Measurements from ENCODE around the gene NAB2. TPM values are rescaled to one million over a fixed set of nuclear protein-coding genes. Genes with fewer than 3 reads are reported as not detected.
"Not testable (repeated sequence)": the region's sequence is repeated elsewhere in the genome, so short reads cannot be mapped to it uniquely, and the experiment has no call there.

The NAB2 gene
- polyA plus RNA-seq, 1 experiment = 50.2 TPM

DNA sequence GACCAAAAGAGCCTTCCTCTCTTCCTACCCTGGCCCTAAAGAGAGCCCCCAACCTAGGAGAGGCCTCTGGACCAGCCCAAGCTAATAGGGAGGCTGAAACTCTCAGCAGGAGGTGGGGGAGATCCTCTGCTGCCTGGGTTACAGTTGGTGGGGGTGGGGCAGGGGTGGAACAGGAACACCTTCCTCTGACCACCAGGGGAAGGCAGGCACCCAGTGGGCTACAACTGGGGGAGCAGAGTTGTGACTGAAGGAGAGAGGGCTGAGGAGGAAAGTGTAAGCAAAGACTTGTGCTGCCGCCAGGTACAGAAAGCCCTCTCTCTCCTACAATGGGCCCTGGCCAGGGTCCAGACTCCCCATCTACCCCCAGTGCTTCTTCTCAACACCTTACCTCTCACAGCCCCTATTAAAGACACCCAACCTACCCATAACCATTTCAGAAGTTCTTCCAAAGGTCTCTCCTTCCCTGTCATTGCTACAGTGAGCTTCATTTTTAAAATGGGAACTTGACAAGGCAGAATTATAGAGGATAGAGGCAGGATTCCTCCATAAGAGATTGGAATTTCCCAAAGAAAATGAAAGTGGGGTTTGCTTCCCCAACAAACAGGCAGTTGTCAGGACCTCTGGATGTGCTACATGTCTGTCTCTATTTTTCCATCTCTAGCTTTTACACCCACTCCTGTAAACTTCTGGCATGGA, 40.3 kb upstream of the NAB2 start:
- ChIA-PET CTCF (interaction anchor here (1.1 to 6.0 kb wide), 4 partner anchors 13 to 286 kb away, joined by 3 to 37 read pairs (median 12); partner anchors contain the start of gene HSD17B6), POLR2A (interaction anchor here (0.6 kb wide), 1 partner anchor 40 kb away, joined by 4 read pairs; the partner anchor contains the start of gene NAB2)
- H3K27me3 ChIP-seq (ENCODE audit: control insufficient read depth, insufficient read depth, low read length) = no peaks in the 10 kb centered on the region; the same call in none of the 2 replicates
- TF ChIP-seq, protein P1, sequence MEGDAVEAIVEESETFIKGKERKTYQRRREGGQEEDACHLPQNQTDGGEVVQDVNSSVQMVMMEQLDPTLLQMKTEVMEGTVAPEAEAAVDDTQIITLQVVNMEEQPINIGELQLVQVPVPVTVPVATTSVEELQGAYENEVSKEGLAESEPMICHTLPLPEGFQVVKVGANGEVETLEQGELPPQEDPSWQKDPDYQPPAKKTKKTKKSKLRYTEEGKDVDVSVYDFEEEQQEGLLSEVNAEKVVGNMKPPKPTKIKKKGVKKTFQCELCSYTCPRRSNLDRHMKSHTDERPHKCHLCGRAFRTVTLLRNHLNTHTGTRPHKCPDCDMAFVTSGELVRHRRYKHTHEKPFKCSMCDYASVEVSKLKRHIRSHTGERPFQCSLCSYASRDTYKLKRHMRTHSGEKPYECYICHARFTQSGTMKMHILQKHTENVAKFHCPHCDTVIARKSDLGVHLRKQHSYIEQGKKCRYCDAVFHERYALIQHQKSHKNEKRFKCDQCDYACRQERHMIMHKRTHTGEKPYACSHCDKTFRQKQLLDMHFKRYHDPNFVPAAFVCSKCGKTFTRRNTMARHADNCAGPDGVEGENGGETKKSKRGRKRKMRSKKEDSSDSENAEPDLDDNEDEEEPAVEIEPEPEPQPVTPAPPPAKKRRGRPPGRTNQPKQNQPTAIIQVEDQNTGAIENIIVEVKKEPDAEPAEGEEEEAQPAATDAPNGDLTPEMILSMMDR (IDR thresholded peaks at IDR 0.05; ENCODE audit: insufficient read depth, low read depth, low read length) = no peak
- no peaks in the 10 kb centered on the region for H3K36me3 ChIP-seq (ENCODE audit: control insufficient read depth, insufficient read depth, low read length)
- no peak for DNase-seq (ENCODE audit: low read depth)
- no peak overlapping the region for H3K4me3 ChIP-seq (ENCODE audit: low read depth, low read length)

DNA sequence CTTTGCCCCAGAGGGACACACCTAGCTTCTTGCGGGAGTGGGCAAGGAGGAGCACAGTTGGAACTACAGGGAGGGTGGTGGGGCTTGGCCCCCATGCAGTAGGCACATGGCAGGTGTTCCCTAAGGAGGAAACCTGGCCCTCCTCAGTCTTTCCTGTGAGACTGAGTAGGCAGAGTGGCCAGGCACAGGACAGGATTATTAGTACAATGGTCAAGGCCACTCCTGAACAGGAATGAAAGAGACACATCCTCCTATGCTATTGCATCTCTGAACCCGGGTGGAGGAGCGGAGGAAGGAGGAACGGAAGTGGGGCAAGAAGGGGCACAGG, 39.8 kb upstream of the NAB2 start:
- DNase-seq (ENCODE audit: low read depth) = no peak
- no peaks in the 10 kb centered on the region for H3K36me3 ChIP-seq (ENCODE audit: control insufficient read depth, insufficient read depth, low read length)
- POLR2A ChIA-PET = no interaction called here
- TF ChIP-seq, protein P1 (IDR thresholded peaks at IDR 0.05; ENCODE audit: insufficient read depth, low read depth, low read length) = no peak
- CTCF ChIA-PET = interaction anchor here (0.9 to 6.0 kb wide), 6 partner anchors 8 to 63 kb away, joined by 3 to 37 read pairs (median 6); partner anchors contain the start of gene STAT6
- H3K27me3 ChIP-seq (ENCODE audit: control insufficient read depth, insufficient read depth, low read length) = no peaks in the 10 kb centered on the region; the same call in none of the 2 replicates
- no peak overlapping the region for H3K4me3 ChIP-seq (ENCODE audit: low read depth, low read length)

DNA sequence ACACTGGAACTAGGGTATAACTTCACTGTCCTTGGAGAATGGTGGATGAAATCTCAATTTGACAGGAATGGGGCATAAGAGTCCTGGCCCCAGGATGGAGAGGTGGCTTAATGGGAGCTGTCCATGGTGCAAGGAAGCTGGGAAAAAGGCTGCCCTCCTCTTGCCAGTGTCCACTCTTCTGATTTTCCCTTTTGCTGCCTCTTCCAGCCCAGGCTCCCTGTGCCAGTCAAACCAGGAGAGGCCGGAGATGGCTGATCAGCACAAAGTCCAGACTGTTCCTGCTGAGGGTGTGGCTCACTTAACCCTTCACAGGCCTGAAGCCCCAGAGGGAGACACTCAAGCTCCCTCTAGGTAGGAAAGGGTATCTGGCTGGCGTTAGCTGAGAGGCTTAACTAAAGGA, 39.0 kb upstream of the NAB2 start, which contains the start of gene MYO1A:
MYO1A (minus strand) TSS at position 240 of the 400 bp plus-strand sequence. CDS start 1,806 bp downstream, outside the sequence.
- no peak within 1 kb of the TSS for H3K4me3 ChIP-seq (ENCODE audit: low read depth, low read length)
- ChIA-PET CTCF (interaction anchor here (0.9 to 6.0 kb wide), 10 partner anchors 9 to 62 kb away, joined by 3 to 37 read pairs (median 4); partner anchors contain the start of gene STAT6), POLR2A (interaction anchor here (0.6 kb wide), 1 partner anchor 41 kb away, joined by 3 read pairs; no protein-coding TSS in a partner anchor)
- no peak for DNase-seq (ENCODE audit: low read depth)
- TF ChIP-seq, protein P1 (IDR thresholded peaks at IDR 0.05; ENCODE audit: insufficient read depth, low read depth, low read length) = no peak
- H3K27me3 ChIP-seq (ENCODE audit: control insufficient read depth, insufficient read depth, low read length) = no peaks in the 10 kb centered on the region; the same call in none of the 2 replicates
- H3K36me3 ChIP-seq (ENCODE audit: control insufficient read depth, insufficient read depth, low read length) = no peaks in the 10 kb centered on the region

DNA sequence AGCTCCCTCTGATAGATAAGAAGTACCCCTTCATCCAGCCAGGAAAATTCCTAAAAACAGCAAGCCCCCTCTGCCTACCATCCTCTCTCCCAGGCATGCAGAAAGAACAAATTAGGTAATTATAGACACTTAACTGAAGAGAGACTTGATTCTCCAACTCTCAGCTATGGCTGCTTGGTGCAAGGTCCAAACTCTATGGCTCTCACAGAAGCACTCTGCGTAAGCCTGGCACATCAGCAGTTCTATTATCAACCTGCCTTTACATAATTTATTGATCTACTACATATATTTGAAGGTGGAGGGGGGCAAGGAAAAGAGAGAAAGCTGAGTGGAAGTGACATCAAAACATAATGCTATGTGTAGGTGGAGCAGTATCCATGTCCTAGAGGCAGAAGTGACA, 37.9 kb upstream of the NAB2 start:
- no peak for DNase-seq (ENCODE audit: low read depth)

DNA sequence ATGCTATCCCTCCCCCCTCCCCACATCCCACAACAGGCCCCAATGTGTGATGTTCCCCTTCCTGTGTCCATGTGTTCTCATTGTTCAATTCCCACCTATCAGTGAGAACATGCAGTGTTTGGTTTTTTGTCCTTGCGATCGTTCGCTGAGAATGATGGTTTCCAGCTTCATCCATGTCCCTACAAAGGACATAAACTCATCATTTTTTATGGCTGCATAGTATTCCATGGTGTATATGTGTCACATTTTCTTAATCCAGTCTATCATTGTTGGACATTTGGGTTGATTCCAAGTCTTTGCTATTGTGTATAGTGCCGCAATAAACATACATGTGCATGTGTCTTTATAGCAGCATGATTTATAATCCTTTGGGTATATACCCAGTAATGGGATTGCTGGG, 35.8 kb upstream of the NAB2 start:
- H3K36me3 ChIP-seq (ENCODE audit: control insufficient read depth, insufficient read depth, low read length); H3K27me3 ChIP-seq (ENCODE audit: control insufficient read depth, insufficient read depth, low read length); POLR2A ChIA-PET; DNase-seq (ENCODE audit: low read depth); H3K4me3 ChIP-seq (ENCODE audit: low read depth, low read length): not testable (repeated sequence)
- CTCF ChIA-PET = interaction anchor here (0.5 to 6.0 kb wide), 4 partner anchors 8 to 50 kb away, joined by 3 to 37 read pairs (median 6); no protein-coding TSS in a partner anchor

More for the DNA sequence above, 37.9 kb upstream of the NAB2 start:
- no peaks in the 10 kb centered on the region; the same call in 1 of the 2 replicates for H3K27me3 ChIP-seq (ENCODE audit: control insufficient read depth, insufficient read depth, low read length)
- no peaks in the 10 kb centered on the region for H3K36me3 ChIP-seq (ENCODE audit: control insufficient read depth, insufficient read depth, low read length)
- H3K4me3 ChIP-seq (ENCODE audit: low read depth, low read length) = no peak overlapping the region
- POLR2A ChIA-PET = no interaction called here
- TF ChIP-seq, protein P1 (IDR thresholded peaks at IDR 0.05; ENCODE audit: insufficient read depth, low read depth, low read length) = no peak
- CTCF ChIA-PET = interaction anchor here (1.9 to 6.0 kb wide), 5 partner anchors 10 to 61 kb away, joined by 4 to 37 read pairs (median 8); partner anchors contain the start of gene STAT6

DNA sequence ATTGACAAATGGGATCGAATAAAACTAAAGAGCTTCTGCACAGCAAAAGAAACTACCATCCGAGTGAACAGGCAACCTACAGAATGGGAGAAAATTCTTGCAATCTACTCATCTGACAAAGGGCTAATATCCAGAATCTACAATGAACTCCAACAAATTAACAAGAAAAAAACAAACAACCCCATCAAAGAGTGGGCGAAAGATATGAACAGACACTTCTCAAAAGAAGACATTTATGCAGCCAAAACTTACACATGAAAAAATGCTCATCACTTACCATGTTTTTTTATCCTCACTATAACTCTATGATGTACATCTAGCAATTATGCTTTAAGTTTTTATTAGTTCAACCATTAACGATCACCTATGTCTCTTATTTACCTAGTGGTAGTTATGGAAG, 35.0 kb upstream of the NAB2 start:
- DNase-seq (ENCODE audit: low read depth); H3K4me3 ChIP-seq (ENCODE audit: low read depth, low read length); CTCF ChIA-PET; H3K36me3 ChIP-seq (ENCODE audit: control insufficient read depth, insufficient read depth, low read length); POLR2A ChIA-PET; H3K27me3 ChIP-seq (ENCODE audit: control insufficient read depth, insufficient read depth, low read length): not testable (repeated sequence)

Measured in BJ (cell line).